Keratinocyte (primary cell): ENCODE data around the gene NOB1.

Experiments used
- EZH2 ChIP-seq: IDR thresholded peaks from one replicate; pipeline ENCODE4 v1.6.1; 2012; ENCODE audit warnings: inconsistent platforms, mild to moderate bottlenecking, low read length, moderate library complexity
- TF ChIP-seq, protein P1 (sequence below), 3 experiments: IDR thresholded peaks in 1 of 3; conservative IDR thresholded peaks in 1 of 3; optimal IDR thresholded peaks in 1 of 3; 2 replicates in 2 of 3; 3 replicates in 1 of 3; pipeline versions ENCODE3 to v1.5.1; 2011; ENCODE audit warnings: low read length in 3 of 3, mild to moderate bottlenecking in 3 of 3, moderate library complexity in 2 of 3, control low read depth in 1 of 3, inconsistent platforms in 1 of 3; ENCODE audit not compliant: insufficient read depth in 2 of 3; ENCODE audit errors: extremely low read depth in 1 of 3

- TF ChIP-seq, protein P1, sequence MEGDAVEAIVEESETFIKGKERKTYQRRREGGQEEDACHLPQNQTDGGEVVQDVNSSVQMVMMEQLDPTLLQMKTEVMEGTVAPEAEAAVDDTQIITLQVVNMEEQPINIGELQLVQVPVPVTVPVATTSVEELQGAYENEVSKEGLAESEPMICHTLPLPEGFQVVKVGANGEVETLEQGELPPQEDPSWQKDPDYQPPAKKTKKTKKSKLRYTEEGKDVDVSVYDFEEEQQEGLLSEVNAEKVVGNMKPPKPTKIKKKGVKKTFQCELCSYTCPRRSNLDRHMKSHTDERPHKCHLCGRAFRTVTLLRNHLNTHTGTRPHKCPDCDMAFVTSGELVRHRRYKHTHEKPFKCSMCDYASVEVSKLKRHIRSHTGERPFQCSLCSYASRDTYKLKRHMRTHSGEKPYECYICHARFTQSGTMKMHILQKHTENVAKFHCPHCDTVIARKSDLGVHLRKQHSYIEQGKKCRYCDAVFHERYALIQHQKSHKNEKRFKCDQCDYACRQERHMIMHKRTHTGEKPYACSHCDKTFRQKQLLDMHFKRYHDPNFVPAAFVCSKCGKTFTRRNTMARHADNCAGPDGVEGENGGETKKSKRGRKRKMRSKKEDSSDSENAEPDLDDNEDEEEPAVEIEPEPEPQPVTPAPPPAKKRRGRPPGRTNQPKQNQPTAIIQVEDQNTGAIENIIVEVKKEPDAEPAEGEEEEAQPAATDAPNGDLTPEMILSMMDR (optimal IDR thresholded peaks at IDR 0.05 in 1 of 3, IDR thresholded peaks at IDR 0.05 in 1 of 3, conservative IDR thresholded peaks at IDR 0.05 in 1 of 3; ENCODE audit: extremely low read depth in 1 of 3, insufficient read depth in 2 of 3, low read length in 3 of 3) = no peak
- TF ChIP-seq EZH2 = no peak
These were observed 2.0 kb upstream of the NOB1 start for GRCh38 chr16:69756705-69757104.
